Lower leg skin (tissue), 3 donors: ENCODE results near the gene SUPT5H.

ENCODE experiments used
- CTCF ChIP-seq, 3 donors: fragments of 450-650 bp; IDR thresholded peaks; one replicate each; pipeline ENCODE4 v1.5.1; 2016; ENCODE audit warnings: antibody characterized with exemption in 3 of 3, mild to moderate bottlenecking in 3 of 3, moderate library complexity in 2 of 3
- POLR2A ChIP-seq, 2 donors: fragments of 450-650 bp; IDR thresholded peaks; one replicate each; pipeline ENCODE4 v1.6.1; 2016 to 2017; ENCODE audit warnings: antibody characterized with exemption in 2 of 2, mild to moderate bottlenecking in 1 of 2, moderate library complexity in 1 of 2

- TF ChIP-seq CTCF (IDR thresholded peaks at IDR 0.05) (no peak), POLR2A (IDR thresholded peaks at IDR 0.05) (no peak)
Observed at GRCh38 chr19:39446365-39447084, 1.1 kb downstream of the SUPT5H start.
